GM12872 (cell line): ENCODE measurements around the gene FZR1.

Source experiments
- CTCF ChIP-seq: IDR thresholded peaks from 3 replicates; pipeline ENCODE4 v1.5.1; 2011; ENCODE audit warnings: low read depth, mild to moderate bottlenecking, low read length, moderate library complexity; ENCODE audit not compliant: insufficient read depth

The FZR1 gene

GRCh38 chr19:3572132-3572854 lies 66.2 kb downstream of the FZR1 start:
- no peak for TF ChIP-seq CTCF

GRCh38 chr19:3572855-3573161 lies 66.7 kb downstream of the FZR1 start, which contains the start of gene HMG20B:
TSS of gene HMG20B (plus strand) at chr19:3572944. CDS start at chr19:3573310, 366 bp downstream.
- TF ChIP-seq CTCF: no peak

DNA sequence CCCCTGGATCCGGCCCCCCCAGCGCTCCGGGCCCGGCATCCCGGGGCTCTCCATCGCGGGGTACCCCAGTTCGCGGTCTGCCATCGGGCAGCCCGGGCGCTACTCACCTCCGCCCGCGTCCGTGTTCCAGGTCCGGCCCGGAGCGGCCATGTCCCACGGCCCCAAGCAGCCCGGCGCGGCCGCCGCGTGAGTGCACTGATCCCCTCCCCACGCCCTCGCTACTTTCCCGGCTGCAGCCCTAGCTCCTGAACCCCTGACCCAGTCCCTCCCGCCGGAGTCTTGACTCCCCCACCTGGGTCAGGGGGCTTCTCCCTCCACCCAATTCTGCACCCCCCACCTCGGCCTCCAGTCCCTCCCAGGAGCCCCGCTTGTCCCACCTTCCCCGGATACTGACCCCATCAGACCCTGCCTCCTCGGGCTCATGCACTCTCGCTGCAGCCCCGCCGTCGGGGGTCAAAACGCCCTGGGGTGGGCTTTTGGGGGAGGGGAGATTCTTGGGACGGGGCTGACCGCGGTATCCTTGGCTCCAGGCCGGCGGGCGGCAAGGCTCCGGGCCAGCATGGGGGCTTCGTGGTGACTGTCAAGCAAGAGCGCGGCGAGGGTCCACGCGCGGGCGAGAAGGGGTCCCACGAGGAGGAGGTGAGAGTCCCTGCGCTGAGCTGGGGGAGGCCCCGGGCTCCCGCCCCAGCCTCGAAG lies 67.2 kb downstream of the FZR1 start:
- TF ChIP-seq CTCF: no peak

DNA sequence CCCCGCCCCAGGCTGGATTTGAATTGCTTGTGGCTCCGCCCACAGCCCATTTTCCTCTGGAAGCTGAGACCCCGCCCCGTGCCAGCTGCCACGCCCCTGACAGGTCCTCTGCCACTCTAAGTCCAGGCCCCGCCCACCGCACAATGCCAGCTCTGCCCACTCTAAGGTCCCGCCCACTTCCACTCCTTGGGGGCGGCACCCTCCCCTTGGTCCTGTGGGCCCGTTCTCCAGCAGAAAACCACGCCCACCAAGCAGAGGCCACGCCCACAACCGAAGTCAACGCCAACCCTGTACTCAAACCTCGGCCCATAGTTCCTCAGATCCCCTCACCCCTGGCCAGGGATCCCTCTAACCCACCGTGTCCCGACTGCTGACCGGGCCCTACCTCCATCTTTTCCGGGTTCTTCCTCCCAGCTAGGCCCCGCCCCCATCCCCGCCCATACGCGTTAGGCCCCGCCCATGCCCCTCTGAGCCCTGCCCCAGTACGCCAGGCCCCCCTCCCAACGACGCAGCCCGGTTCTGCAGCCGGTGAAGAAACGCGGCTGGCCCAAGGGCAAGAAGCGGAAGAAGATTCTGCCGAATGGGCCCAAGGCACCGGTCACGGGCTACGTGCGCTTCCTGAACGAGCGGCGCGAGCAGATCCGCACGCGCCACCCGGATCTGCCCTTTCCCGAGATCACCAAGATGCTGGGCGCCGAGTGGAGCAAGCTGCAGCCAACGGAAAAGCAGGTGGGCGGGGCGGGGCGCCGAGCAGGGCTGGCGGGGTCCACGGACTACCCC lies 67.9 kb downstream of the FZR1 start:
- no peak for TF ChIP-seq CTCF

GRCh38 chr19:3575260-3575741 lies 69.2 kb downstream of the FZR1 start:
- TF ChIP-seq CTCF: peak; percentile 50

- no peak for TF ChIP-seq CTCF
These were observed 70.0 kb downstream of the FZR1 start for GRCh38 chr19:3575949-3576673.
